HEK293 (cell line): Measurements from ENCODE around the gene AKR7A3.

ENCODE experiments used
- CTCF ChIA-PET: fragments of 350-600 bp; formaldehyde crosslinking; extraction: SDS; loops from one replicate; lab custom pipeline; 2021; ENCODE audit warnings: antibody characterized with exemption; lab: Yijun Ruan, JAX
- POLR2A ChIA-PET: fragments of 300-600 bp; formaldehyde crosslinking; extraction: SDS; loops from one replicate; lab custom pipeline; 2020; ENCODE audit warnings: antibody characterized with exemption, inconsistent platforms; lab: Yijun Ruan, JAX
- H3K27ac ChIP-seq: fragments of 200-500 bp; sonication (Bioruptor generic); 2 replicates; pipeline ENCODE4 v1.5.1; 2014; ENCODE audit warnings: low read depth, low read length, control low read depth, inconsistent platforms; ENCODE audit errors: extremely low read depth
- H3K36me3 ChIP-seq, 2 experiments: fragments of 200-500 bp in 1 of 2; sonication (Bioruptor generic) in 1 of 2; 1 replicate in 1 of 2; 2 replicates in 1 of 2; pipeline ENCODE4 v1.5.1; 2014 to 2017; ENCODE audit warnings: inconsistent platforms in 2 of 2, low read length in 2 of 2; ENCODE audit not compliant: control insufficient read depth in 2 of 2, insufficient read depth in 1 of 2
- H3K4me1 ChIP-seq: fragments of 200-500 bp; sonication (Bioruptor generic); 2 replicates; pipeline ENCODE4 v1.5.1; 2014; ENCODE audit warnings: mild to moderate bottlenecking, low read length, inconsistent platforms; ENCODE audit not compliant: control insufficient read depth, insufficient read depth
- H3K4me3 ChIP-seq: 2 replicates; pipeline ENCODE4 v1.5.1; 2011; ENCODE audit warnings: low read depth, mild to moderate bottlenecking, control low read depth, low read length, moderate library complexity
- H3K9me3 ChIP-seq: fragments of 200-500 bp; sonication (Bioruptor generic); 2 replicates; pipeline ENCODE4 v1.5.1; 2014; ENCODE audit warnings: low read depth, low read length, inconsistent platforms; ENCODE audit not compliant: control insufficient read depth, insufficient read depth
- GLIS2 ChIP-seq: fragments of 450-650 bp; formaldehyde crosslinking; IDR thresholded peaks from 2 replicates; pipeline ENCODE4 v1.5.1; 2016; ENCODE audit warnings: missing biosample characterization, missing genetic modification characterization
- HOXA7 ChIP-seq: sonication (generic); formaldehyde crosslinking; IDR thresholded peaks from 2 replicates; pipeline ENCODE4 v1.8.1; 2022; ENCODE audit warnings: missing genetic modification reagents, borderline replicate concordance
- ZBTB1 ChIP-seq: fragments of 450-650 bp; formaldehyde crosslinking; IDR thresholded peaks from 2 replicates; pipeline ENCODE4 v1.5.1; 2016; ENCODE audit warnings: missing biosample characterization, missing genetic modification characterization
- ZBTB17 ChIP-seq: fragments of 450-650 bp; formaldehyde crosslinking; IDR thresholded peaks from 2 replicates; pipeline ENCODE4 v1.5.1; 2016; ENCODE audit warnings: missing biosample characterization, missing genetic modification characterization
- ZNF184 ChIP-seq: fragments of 450-650 bp; IDR thresholded peaks from 2 replicates; pipeline ENCODE4 v1.5.1; 2018; ENCODE audit warnings: missing biosample characterization, mild to moderate bottlenecking, missing genetic modification characterization
- ZNF416 ChIP-seq: fragments of 450-650 bp; formaldehyde crosslinking; IDR thresholded peaks from 2 replicates; pipeline ENCODE4 v1.5.1; 2016; ENCODE audit warnings: missing biosample characterization, missing genetic modification characterization
- ZNF423 ChIP-seq: fragments of 450-650 bp; formaldehyde crosslinking; IDR thresholded peaks from 2 replicates; pipeline ENCODE4 v1.5.1; 2016; ENCODE audit warnings: missing biosample characterization, missing genetic modification characterization
- ZNF510 ChIP-seq: fragments of 450-650 bp; formaldehyde crosslinking; IDR thresholded peaks from 2 replicates; pipeline ENCODE4 v1.5.1; 2018; ENCODE audit warnings: mild to moderate bottlenecking, missing genetic modification characterization, missing biosample characterization; ENCODE audit not compliant: insufficient replicate concordance
- ZNF514 ChIP-seq: fragments of 450-650 bp; formaldehyde crosslinking; IDR thresholded peaks from 2 replicates; pipeline ENCODE4 v1.5.1; 2016; ENCODE audit warnings: missing biosample characterization, missing genetic modification characterization
- ZNF660 ChIP-seq: fragments of 450-650 bp; IDR thresholded peaks from 2 replicates; pipeline ENCODE4 v1.5.1; 2018; ENCODE audit warnings: missing biosample characterization, mild to moderate bottlenecking, missing genetic modification characterization
- ZNF76 ChIP-seq: fragments of 450-650 bp; formaldehyde crosslinking; IDR thresholded peaks from 2 replicates; pipeline ENCODE4; 2016; ENCODE audit warnings: low read depth, missing biosample characterization, missing genetic modification characterization, borderline replicate concordance
- ZNF792 ChIP-seq: fragments of 450-650 bp; formaldehyde crosslinking; IDR thresholded peaks from 2 replicates; pipeline ENCODE4 v1.5.1; 2016; ENCODE audit warnings: missing biosample characterization, missing genetic modification characterization
- ZSCAN23 ChIP-seq: fragments of 450-650 bp; formaldehyde crosslinking; IDR thresholded peaks from 2 replicates; pipeline ENCODE4 v1.5.1; 2016; ENCODE audit warnings: missing biosample characterization, missing genetic modification characterization
- TF ChIP-seq, protein P1 (sequence below): fragments of 450-650 bp; formaldehyde crosslinking; IDR thresholded peaks from 2 replicates; pipeline ENCODE4 v1.5.1; 2016; ENCODE audit warnings: missing biosample characterization, missing genetic modification characterization
- TF ChIP-seq, protein P2 (sequence below): fragments of 450-650 bp; formaldehyde crosslinking; IDR thresholded peaks from 2 replicates; pipeline ENCODE4 v1.5.1; 2016; ENCODE audit warnings: missing biosample characterization, missing genetic modification characterization
- TF ChIP-seq, protein P3 (sequence below): fragments of 450-650 bp; formaldehyde crosslinking; IDR thresholded peaks from 2 replicates; pipeline ENCODE4 v1.5.1; 2017; ENCODE audit warnings: missing biosample characterization, missing genetic modification characterization
- TF ChIP-seq, protein P4 (sequence below): fragments of 450-650 bp; IDR thresholded peaks from 2 replicates; pipeline ENCODE4 v1.5.1; 2018; ENCODE audit warnings: missing biosample characterization, mild to moderate bottlenecking, missing genetic modification characterization
- TF ChIP-seq, protein P5 (sequence below): IDR thresholded peaks from 2 replicates; pipeline ENCODE4 v1.6.1; 2011; ENCODE audit warnings: mild to moderate bottlenecking, low read depth, low read length, borderline replicate concordance

The AKR7A3 gene

DNA sequence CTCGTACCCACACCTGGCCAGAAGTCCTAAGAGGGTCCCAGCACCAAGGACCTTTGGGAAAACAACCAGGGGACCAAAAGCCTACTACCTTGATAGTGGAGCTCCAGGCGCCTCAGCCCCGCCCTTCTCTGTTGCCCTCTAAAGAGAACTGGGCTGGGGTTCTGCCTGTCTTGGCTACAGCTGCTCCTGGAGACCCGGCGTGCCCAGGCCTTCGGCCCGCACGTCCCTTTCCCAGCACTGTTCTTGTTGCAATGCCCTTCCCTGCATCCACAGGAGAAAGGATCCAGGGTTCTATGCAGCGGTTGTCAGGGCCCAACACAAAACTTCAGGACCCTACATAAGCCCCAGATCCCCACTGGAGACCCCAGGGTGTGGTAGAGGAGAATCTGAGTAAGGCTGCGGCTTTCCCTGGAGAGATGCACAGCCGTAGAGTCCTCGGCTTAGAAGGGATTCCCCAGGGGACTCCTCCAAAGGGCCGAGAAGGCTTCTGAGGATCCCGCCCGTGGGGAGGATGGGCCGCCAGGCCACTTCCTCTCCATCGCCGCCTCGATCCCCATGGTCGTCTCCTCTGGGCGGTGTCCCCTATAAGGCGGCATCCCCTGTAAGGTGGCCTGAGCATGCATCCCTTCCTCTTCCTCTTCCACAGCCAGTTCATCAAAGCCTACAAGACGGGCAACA is 35.6 kb upstream of the AKR7A3 start:
- ChIA-PET POLR2A (no interaction called here), CTCF (no interaction called here)
- no peak overlapping the region for H3K4me3 ChIP-seq
- no peaks in the 10 kb centered on the region for H3K4me1 ChIP-seq
- TF ChIP-seq ZNF514 (tag by site-specific recombination): no peak
- TF ChIP-seq ZBTB1 (tag by site-specific recombination): no peak
- no peak for TF ChIP-seq ZBTB17 (tag by site-specific recombination)
- TF ChIP-seq, protein P1, sequence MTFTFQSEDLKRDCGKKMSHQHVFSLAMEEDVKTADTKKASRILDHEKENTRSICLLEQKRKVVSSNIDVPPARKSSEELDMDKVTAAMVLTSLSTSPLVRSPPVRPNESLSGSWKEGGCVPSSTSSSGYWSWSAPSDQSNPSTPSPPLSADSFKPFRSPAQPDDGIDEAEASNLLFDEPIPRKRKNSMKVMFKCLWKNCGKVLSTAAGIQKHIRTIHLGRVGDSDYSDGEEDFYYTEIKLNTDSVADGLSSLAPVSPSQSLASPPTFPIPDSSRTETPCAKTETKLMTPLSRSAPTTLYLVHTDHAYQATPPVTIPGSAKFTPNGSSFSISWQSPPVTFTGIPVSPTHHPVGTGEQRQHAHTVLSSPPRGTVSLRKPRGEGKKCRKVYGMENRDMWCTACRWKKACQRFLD (tag by site-specific recombination): no peak
- TF ChIP-seq, protein P2, sequence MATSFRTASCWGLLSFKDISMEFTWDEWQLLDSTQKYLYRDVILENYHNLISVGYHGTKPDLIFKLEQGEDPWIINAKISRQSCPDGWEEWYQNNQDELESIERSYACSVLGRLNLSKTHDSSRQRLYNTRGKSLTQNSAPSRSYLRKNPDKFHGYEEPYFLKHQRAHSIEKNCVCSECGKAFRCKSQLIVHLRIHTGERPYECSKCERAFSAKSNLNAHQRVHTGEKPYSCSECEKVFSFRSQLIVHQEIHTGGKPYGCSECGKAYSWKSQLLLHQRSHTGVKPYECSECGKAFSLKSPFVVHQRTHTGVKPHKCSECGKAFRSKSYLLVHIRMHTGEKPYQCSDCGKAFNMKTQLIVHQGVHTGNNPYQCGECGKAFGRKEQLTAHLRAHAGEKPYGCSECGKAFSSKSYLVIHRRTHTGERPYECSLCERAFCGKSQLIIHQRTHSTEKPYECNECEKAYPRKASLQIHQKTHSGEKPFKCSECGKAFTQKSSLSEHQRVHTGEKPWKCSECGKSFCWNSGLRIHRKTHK (tag by site-specific recombination): no peak
- no peak for TF ChIP-seq ZNF660 (tag by site-specific recombination)
- TF ChIP-seq GLIS2: no peak
- no peak for TF ChIP-seq ZNF423 (tag by site-specific recombination)
- TF ChIP-seq ZNF76 (tag by site-specific recombination): no peak
- TF ChIP-seq, protein P3, sequence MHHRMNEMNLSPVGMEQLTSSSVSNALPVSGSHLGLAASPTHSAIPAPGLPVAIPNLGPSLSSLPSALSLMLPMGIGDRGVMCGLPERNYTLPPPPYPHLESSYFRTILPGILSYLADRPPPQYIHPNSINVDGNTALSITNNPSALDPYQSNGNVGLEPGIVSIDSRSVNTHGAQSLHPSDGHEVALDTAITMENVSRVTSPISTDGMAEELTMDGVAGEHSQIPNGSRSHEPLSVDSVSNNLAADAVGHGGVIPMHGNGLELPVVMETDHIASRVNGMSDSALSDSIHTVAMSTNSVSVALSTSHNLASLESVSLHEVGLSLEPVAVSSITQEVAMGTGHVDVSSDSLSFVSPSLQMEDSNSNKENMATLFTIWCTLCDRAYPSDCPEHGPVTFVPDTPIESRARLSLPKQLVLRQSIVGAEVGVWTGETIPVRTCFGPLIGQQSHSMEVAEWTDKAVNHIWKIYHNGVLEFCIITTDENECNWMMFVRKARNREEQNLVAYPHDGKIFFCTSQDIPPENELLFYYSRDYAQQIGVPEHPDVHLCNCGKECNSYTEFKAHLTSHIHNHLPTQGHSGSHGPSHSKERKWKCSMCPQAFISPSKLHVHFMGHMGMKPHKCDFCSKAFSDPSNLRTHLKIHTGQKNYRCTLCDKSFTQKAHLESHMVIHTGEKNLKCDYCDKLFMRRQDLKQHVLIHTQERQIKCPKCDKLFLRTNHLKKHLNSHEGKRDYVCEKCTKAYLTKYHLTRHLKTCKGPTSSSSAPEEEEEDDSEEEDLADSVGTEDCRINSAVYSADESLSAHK (tag by site-specific recombination): no peak
- TF ChIP-seq, protein P4, sequence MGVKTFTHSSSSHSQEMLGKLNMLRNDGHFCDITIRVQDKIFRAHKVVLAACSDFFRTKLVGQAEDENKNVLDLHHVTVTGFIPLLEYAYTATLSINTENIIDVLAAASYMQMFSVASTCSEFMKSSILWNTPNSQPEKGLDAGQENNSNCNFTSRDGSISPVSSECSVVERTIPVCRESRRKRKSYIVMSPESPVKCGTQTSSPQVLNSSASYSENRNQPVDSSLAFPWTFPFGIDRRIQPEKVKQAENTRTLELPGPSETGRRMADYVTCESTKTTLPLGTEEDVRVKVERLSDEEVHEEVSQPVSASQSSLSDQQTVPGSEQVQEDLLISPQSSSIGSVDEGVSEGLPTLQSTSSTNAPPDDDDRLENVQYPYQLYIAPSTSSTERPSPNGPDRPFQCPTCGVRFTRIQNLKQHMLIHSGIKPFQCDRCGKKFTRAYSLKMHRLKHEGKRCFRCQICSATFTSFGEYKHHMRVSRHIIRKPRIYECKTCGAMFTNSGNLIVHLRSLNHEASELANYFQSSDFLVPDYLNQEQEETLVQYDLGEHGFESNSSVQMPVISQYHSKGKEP (tag by site-specific recombination): no peak
- no peak for TF ChIP-seq ZNF184 (tag by site-specific recombination)
- no peak for TF ChIP-seq ZSCAN23 (tag by site-specific recombination)
- no peak for TF ChIP-seq HOXA7 (CRISPR knock-in tag)
- TF ChIP-seq ZNF792 (tag by site-specific recombination): no peak
- TF ChIP-seq, protein P5, sequence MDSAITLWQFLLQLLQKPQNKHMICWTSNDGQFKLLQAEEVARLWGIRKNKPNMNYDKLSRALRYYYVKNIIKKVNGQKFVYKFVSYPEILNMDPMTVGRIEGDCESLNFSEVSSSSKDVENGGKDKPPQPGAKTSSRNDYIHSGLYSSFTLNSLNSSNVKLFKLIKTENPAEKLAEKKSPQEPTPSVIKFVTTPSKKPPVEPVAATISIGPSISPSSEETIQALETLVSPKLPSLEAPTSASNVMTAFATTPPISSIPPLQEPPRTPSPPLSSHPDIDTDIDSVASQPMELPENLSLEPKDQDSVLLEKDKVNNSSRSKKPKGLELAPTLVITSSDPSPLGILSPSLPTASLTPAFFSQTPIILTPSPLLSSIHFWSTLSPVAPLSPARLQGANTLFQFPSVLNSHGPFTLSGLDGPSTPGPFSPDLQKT: no peak
- TF ChIP-seq ZNF510 (tag by site-specific recombination): no peak
- no peak for TF ChIP-seq ZNF416 (tag by site-specific recombination)
- H3K36me3 ChIP-seq: peaks cover 10 to 93% of the 10 kb centered on the region in 2 experiments; a peak in 2 of 3 replicates
- H3K27ac ChIP-seq: no peak overlapping the region
- H3K9me3 ChIP-seq: no peaks in the 10 kb centered on the region
